OCI-LY7 (cell line): ENCODE data around the gene CFAP161. TPM values are rescaled to one million over a fixed set of nuclear protein-coding genes. Genes with fewer than 3 reads are reported as not detected.

ENCODE experiments used
- BruUV-seq: library from RNA; stranded (reverse); fragments of 400-500 nt; replicated peaks from 2 replicates; lab custom pipeline; 2021; lab: Mats Ljungman, UMichigan
- CTCF ChIA-PET: fragments of 300-600 bp; sonication (Branson Sonifier 250); formaldehyde crosslinking; loops from one replicate; lab custom pipeline; 2022; ENCODE audit warnings: antibody characterized with exemption; ENCODE audit not compliant: unreplicated experiment; lab: Charles Lee
- POLR2A ChIA-PET: fragments of 300-600 bp; sonication (Branson Sonifier 250); formaldehyde crosslinking; loops from one replicate; lab custom pipeline; 2022; ENCODE audit warnings: antibody characterized with exemption; lab: Charles Lee
- DNase-seq: peaks from one replicate; pipeline ENCODE4 v3.0.0-alpha.2; 2015; ENCODE audit warnings: low spot score
- H2AFZ ChIP-seq: fragments of 200-600 bp; sonication (generic), shearing (Covaris generic); 2 replicates; pipeline ENCODE4 v1.6.1; 2014; ENCODE audit warnings: mild to moderate bottlenecking, antibody characterized with exemption, low read length, moderate library complexity
- H3K27ac ChIP-seq: fragments of 200-600 bp; sonication (generic); 2 replicates; pipeline ENCODE4 v1.5.1; 2014; ENCODE audit warnings: mixed run types, low read depth, mild to moderate bottlenecking, moderate library complexity, low read length, inconsistent platforms; ENCODE audit not compliant: poor library complexity, severe bottlenecking
- H3K36me3 ChIP-seq: fragments of 200-600 bp; sonication (generic); 2 replicates; pipeline ENCODE4 v1.6.1; 2014; ENCODE audit warnings: mild to moderate bottlenecking, antibody characterized with exemption, low read length, moderate library complexity, mixed read lengths; ENCODE audit not compliant: insufficient read depth
- H3K4me1 ChIP-seq: fragments of 200-600 bp; sonication (generic); 2 replicates; pipeline ENCODE4 v1.5.1; 2014; ENCODE audit warnings: mild to moderate bottlenecking, low read length; ENCODE audit not compliant: insufficient read depth, poor library complexity, severe bottlenecking
- H3K4me2 ChIP-seq: fragments of 200-600 bp; sonication (generic); 2 replicates; pipeline ENCODE4 v1.6.1; 2014; ENCODE audit warnings: mild to moderate bottlenecking, low read length
- H3K4me3 ChIP-seq: fragments of 200-600 bp; sonication (generic); 2 replicates; pipeline ENCODE4 v1.5.1; 2014; ENCODE audit warnings: mild to moderate bottlenecking, low read depth, low read length; ENCODE audit not compliant: poor library complexity, severe bottlenecking
- H3K79me2 ChIP-seq: fragments of 200-600 bp; sonication (generic); 2 replicates; pipeline ENCODE4 v1.6.1; 2016; ENCODE audit warnings: low read depth, mild to moderate bottlenecking, low read length, moderate library complexity, mixed read lengths; ENCODE audit not compliant: insufficient read depth
- H3K9me2 ChIP-seq: fragments of 200-600 bp; sonication (generic); 2 replicates; pipeline ENCODE4 v1.6.1; 2016; ENCODE audit warnings: mild to moderate bottlenecking, low read length, mixed read lengths; ENCODE audit not compliant: insufficient read depth
- H3K9me3 ChIP-seq: fragments of 200-600 bp; sonication (generic); 2 replicates; pipeline ENCODE4 v1.6.1; 2014; ENCODE audit warnings: mild to moderate bottlenecking, mixed run types, low read length, mixed read lengths
- H4K20me1 ChIP-seq: fragments of 200-600 bp; sonication (generic); 2 replicates; pipeline ENCODE4 v1.6.1; 2014; ENCODE audit warnings: mild to moderate bottlenecking, antibody characterized with exemption, low read length, moderate library complexity, mixed read lengths; ENCODE audit not compliant: insufficient read depth
- CTCF ChIP-seq: fragments of 200-600 bp; sonication (generic); conservative IDR thresholded peaks from 2 replicates; pipeline ENCODE4 v1.5.1; 2014; ENCODE audit warnings: mild to moderate bottlenecking, antibody characterized with exemption, low read length, moderate library complexity, mixed read lengths
- EZH2phosphoT487 ChIP-seq: fragments of 200-600 bp; sonication (generic); IDR thresholded peaks from 2 replicates; pipeline ENCODE4 v1.6.1; 2018; ENCODE audit warnings: low read depth, borderline replicate concordance, mild to moderate bottlenecking, mixed run types, antibody characterized with exemption, low read length, moderate library complexity, mixed read lengths
- intact Hi-C: fragments of 100-400 bp; cut with micrococcal nuclease; formaldehyde crosslinking; loops from one replicate; pipeline ENCODE4 v1.10.0; 2022; ENCODE audit not compliant: unreplicated experiment
- total RNA-seq, 2 experiments: library from RNA; depleted of rRNA in 1 of 2; stranded (reverse); fragments of >200 nt in 1 of 2; shearing (Covaris generic) in 1 of 2; gene quantifications; 2 replicates each; pipeline ENCODE4 v1.2.3, GENCODE V29; 2014 to 2022

The CFAP161 gene
- total RNA-seq, 2 experiments from 2014 or later = not detected

GRCh38 chr15:81178365-81178764 lies 44.3 kb downstream of the CFAP161 start:
- Histone ChIP-seq H2AFZ (no peak overlapping the region), H3K9me2 (no peaks in the 10 kb centered on the region), H3K9me3 (no peaks in the 10 kb centered on the region), H3K4me3 (no peak overlapping the region), H3K79me2 (no peaks in the 10 kb centered on the region), H3K36me3 (no peaks in the 10 kb centered on the region), H3K27ac (no peak overlapping the region), H3K4me2 (no peak overlapping the region), H3K4me1 (no peaks in the 10 kb centered on the region), H4K20me1 (no peaks in the 10 kb centered on the region)
- BruUV-seq = no TSS peak
- DNase-seq = no peak
- ChIA-PET POLR2A (no interaction called here), CTCF (no interaction called here)
- intact Hi-C loops = no loop called here
- no peak for TF ChIP-seq EZH2phosphoT487
- no peak for TF ChIP-seq CTCF

- Histone ChIP-seq H4K20me1 (no peaks in the 10 kb centered on the region), H3K79me2 (no peaks in the 10 kb centered on the region), H3K9me2 (no peaks in the 10 kb centered on the region), H3K4me1 (no peaks in the 10 kb centered on the region), H3K36me3 (no peaks in the 10 kb centered on the region), H3K4me3 (no peak overlapping the region), H3K27ac (no peak overlapping the region), H3K9me3 (no peaks in the 10 kb centered on the region), H2AFZ (no peak overlapping the region), H3K4me2 (no peak overlapping the region)
- ChIA-PET CTCF (no interaction called here), POLR2A (no interaction called here)
- intact Hi-C loops = no loop called here
- no peak for TF ChIP-seq EZH2phosphoT487
- no peak for TF ChIP-seq CTCF
- DNase-seq = no peak
- BruUV-seq = no TSS peak
These were observed 47.1 kb downstream of the CFAP161 start for GRCh38 chr15:81181220-81181619.

GRCh38 chr15:81182031-81182755 lies 48.1 kb downstream of the CFAP161 start:
- no peak for DNase-seq
- Histone ChIP-seq H3K9me3 (no peaks in the 10 kb centered on the region), H3K4me1 (no peaks in the 10 kb centered on the region), H3K27ac (no peak overlapping the region), H2AFZ (no peak overlapping the region), H3K4me3 (no peak overlapping the region), H3K79me2 (no peaks in the 10 kb centered on the region), H4K20me1 (no peaks in the 10 kb centered on the region), H3K36me3 (no peaks in the 10 kb centered on the region), H3K9me2 (no peaks in the 10 kb centered on the region), H3K4me2 (no peak overlapping the region)
- ChIA-PET CTCF (no interaction called here), POLR2A (no interaction called here)
- no TSS peak for BruUV-seq
- TF ChIP-seq EZH2phosphoT487 (no peak), CTCF (no peak)
- intact Hi-C loops = no loop called here
